ENCODE measurements around the gene GSTM4. TPM values are rescaled to one million over a fixed set of nuclear protein-coding genes. Genes with fewer than 3 reads are reported as not detected.

The GSTM4 gene
- total RNA-seq, 2 experiments from 2014 or later, result 6.0 to 8.0 TPM

GRCh38 chr1:109634292-109634691 lies 21.6 kb upstream of the GSTM4 start:
- POLR2A ChIA-PET, result interaction anchor here (0.6 kb wide), 1 partner anchor 84 kb away, joined by 3 read pairs; no protein-coding TSS in a partner anchor
- no peaks in the 10 kb centered on the region for H3K79me2 ChIP-seq (ENCODE audit: insufficient read depth, low read depth, low read length)
- H3K4me1 ChIP-seq (ENCODE audit: insufficient read depth, low read length, poor library complexity, severe bottlenecking), result peaks cover 15% of the 10 kb centered on the region
- H3K4me3 ChIP-seq (ENCODE audit: low read depth, low read length, poor library complexity, severe bottlenecking), result no peak overlapping the region
- TF ChIP-seq EZH2phosphoT487 (IDR thresholded peaks at IDR 0.05; ENCODE audit: borderline replicate concordance, low read depth, low read length), result no peak
- TF ChIP-seq, protein P1, sequence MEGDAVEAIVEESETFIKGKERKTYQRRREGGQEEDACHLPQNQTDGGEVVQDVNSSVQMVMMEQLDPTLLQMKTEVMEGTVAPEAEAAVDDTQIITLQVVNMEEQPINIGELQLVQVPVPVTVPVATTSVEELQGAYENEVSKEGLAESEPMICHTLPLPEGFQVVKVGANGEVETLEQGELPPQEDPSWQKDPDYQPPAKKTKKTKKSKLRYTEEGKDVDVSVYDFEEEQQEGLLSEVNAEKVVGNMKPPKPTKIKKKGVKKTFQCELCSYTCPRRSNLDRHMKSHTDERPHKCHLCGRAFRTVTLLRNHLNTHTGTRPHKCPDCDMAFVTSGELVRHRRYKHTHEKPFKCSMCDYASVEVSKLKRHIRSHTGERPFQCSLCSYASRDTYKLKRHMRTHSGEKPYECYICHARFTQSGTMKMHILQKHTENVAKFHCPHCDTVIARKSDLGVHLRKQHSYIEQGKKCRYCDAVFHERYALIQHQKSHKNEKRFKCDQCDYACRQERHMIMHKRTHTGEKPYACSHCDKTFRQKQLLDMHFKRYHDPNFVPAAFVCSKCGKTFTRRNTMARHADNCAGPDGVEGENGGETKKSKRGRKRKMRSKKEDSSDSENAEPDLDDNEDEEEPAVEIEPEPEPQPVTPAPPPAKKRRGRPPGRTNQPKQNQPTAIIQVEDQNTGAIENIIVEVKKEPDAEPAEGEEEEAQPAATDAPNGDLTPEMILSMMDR (conservative IDR thresholded peaks at IDR 0.05; ENCODE audit: low read length), result no peak
- H3K9me2 ChIP-seq (ENCODE audit: insufficient read depth, low read length), result no peaks in the 10 kb centered on the region
- no peak overlapping the region for H3K4me2 ChIP-seq (ENCODE audit: low read length)
- no peak overlapping the region for H2AFZ ChIP-seq (ENCODE audit: low read length)
- DNase-seq (ENCODE audit: low spot score), result no peak
- no peaks in the 10 kb centered on the region for H4K20me1 ChIP-seq (ENCODE audit: insufficient read depth, low read length)
- peaks cover 21% of the 10 kb centered on the region for H3K36me3 ChIP-seq (ENCODE audit: insufficient read depth, low read length)
- intact Hi-C loops (cut with micrococcal nuclease; ENCODE audit: unreplicated experiment), result no loop called here
- CTCF ChIA-PET (ENCODE audit: unreplicated experiment), result no interaction called here
- no peak overlapping the region for H3K27ac ChIP-seq (ENCODE audit: low read depth, low read length, poor library complexity, severe bottlenecking)
- no peaks in the 10 kb centered on the region for H3K9me3 ChIP-seq (ENCODE audit: low read length)
- no TSS peak for BruUV-seq (replicated peaks)

- POLR2A ChIA-PET, result interaction anchor here (0.5 to 0.7 kb wide), 2 partner anchors 178 to 1157 kb away, joined by 3 read pairs; no protein-coding TSS in a partner anchor
- no peak for DNase-seq (ENCODE audit: low spot score)
Measured at GRCh38 chr1:109634771-109635750, 20.8 kb upstream of the GSTM4 start.

More at GRCh38 chr1:109634771-109635750, 20.8 kb upstream of the GSTM4 start:
- Histone ChIP-seq H3K9me3 (ENCODE audit: low read length) (no peaks in the 10 kb centered on the region), H3K9me2 (ENCODE audit: insufficient read depth, low read length) (no peaks in the 10 kb centered on the region), H3K36me3 (ENCODE audit: insufficient read depth, low read length) (peaks cover 13% of the 10 kb centered on the region), H3K27ac (ENCODE audit: low read depth, low read length, poor library complexity, severe bottlenecking) (no peak overlapping the region), H3K4me3 (ENCODE audit: low read depth, low read length, poor library complexity, severe bottlenecking) (no peak overlapping the region), H3K4me1 (ENCODE audit: insufficient read depth, low read length, poor library complexity, severe bottlenecking) (peaks cover 15% of the 10 kb centered on the region), H3K4me2 (ENCODE audit: low read length) (0 out of 2 replicates have a peak overlapping the region, but pooled peaks have one; percentile 13), H4K20me1 (ENCODE audit: insufficient read depth, low read length) (no peaks in the 10 kb centered on the region), H3K79me2 (ENCODE audit: insufficient read depth, low read depth, low read length) (no peaks in the 10 kb centered on the region), H2AFZ (ENCODE audit: low read length) (no peak overlapping the region)
- CTCF ChIA-PET (ENCODE audit: unreplicated experiment), result no interaction called here
- intact Hi-C loops (cut with micrococcal nuclease; ENCODE audit: unreplicated experiment), result no loop called here
- no peak for TF ChIP-seq EZH2phosphoT487 (IDR thresholded peaks at IDR 0.05; ENCODE audit: borderline replicate concordance, low read depth, low read length)
- TF ChIP-seq, protein P1 (conservative IDR thresholded peaks at IDR 0.05; ENCODE audit: low read length), result no peak
- BruUV-seq (replicated peaks), result no TSS peak
